Epithelial cell of proximal tubule (primary cell): ENCODE results near the gene UBE2J1. TPM values are rescaled to one million over a fixed set of nuclear protein-coding genes. Genes with fewer than 3 reads are reported as not detected.
"Not testable (repeated sequence)": the region's sequence is repeated elsewhere in the genome, so short reads cannot be mapped to it uniquely, and the experiment has no call there.

Experiments
- DNase-seq: peaks from one replicate; pipeline ENCODE4 v3.0.0-alpha.2; 2011; ENCODE audit warnings: low read depth
- H3K4me3 ChIP-seq: 2 replicates; pipeline ENCODE4 v1.5.1; 2011; ENCODE audit warnings: low read depth, mild to moderate bottlenecking, low read length
- total RNA-seq: library from RNA; depleted of rRNA; stranded (reverse); fragments of >200 nt; gene quantifications from 2 replicates; pipeline ENCODE4 v1.2.3, GENCODE V29; 2015
- TF ChIP-seq, protein P1 (sequence below): conservative IDR thresholded peaks from 2 replicates; pipeline ENCODE4 v1.5.1; 2012; ENCODE audit warnings: low read depth, mild to moderate bottlenecking, low read length

UBE2J1 gene
- total RNA-seq, 1 donor from 2014 or later = 47.2 TPM

DNA sequence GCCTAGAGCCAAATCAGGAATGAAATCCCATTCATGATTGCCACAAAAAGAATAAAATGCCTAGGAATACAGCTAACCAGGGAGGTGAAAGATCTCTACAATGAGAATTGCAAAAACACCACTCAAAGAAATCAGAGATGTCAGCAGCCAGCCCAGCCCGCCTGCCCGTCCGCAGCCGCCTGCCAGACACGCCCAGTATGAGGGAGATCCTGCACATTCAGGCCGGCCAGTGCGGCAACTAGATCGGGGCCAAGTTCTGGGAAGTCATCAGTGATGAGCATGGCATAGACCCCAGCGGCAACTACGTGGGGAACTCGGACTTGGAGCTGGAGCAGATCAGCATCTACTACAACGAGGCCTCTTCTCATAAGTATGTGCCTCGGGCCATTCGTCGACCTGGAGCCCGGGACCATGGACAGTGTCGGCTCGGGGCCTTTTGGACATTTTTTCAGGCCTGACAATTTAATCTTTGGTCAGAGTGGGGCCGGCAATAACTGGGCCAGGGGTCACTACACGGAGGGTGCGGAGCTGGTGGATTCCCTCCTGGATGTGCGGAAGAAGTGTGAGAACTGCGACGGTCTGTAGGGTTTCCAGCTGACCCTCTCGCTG lies 50.8 kb downstream of the UBE2J1 start:
- TF ChIP-seq, protein P1, sequence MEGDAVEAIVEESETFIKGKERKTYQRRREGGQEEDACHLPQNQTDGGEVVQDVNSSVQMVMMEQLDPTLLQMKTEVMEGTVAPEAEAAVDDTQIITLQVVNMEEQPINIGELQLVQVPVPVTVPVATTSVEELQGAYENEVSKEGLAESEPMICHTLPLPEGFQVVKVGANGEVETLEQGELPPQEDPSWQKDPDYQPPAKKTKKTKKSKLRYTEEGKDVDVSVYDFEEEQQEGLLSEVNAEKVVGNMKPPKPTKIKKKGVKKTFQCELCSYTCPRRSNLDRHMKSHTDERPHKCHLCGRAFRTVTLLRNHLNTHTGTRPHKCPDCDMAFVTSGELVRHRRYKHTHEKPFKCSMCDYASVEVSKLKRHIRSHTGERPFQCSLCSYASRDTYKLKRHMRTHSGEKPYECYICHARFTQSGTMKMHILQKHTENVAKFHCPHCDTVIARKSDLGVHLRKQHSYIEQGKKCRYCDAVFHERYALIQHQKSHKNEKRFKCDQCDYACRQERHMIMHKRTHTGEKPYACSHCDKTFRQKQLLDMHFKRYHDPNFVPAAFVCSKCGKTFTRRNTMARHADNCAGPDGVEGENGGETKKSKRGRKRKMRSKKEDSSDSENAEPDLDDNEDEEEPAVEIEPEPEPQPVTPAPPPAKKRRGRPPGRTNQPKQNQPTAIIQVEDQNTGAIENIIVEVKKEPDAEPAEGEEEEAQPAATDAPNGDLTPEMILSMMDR = no peak

DNA sequence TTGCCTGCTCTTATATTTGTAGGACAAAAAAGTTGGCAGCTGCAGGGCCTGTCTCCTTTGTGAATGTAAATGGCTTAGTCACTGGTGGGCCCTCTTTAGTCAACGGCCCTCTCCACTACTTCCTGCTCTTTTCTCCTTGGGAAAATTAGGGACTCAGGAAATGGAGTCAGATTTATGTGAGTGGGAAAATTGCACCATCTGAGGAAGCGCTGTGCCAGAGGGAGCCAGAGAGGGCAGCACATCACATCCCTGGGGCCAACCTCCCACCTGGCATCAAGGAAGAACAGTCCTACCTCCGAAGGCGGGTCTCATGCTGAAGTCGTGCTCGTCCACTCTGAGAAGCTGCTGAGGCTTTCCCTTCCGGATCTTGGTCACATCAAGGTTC lies 53.1 kb downstream of the UBE2J1 start:
- TF ChIP-seq, protein P1 = peak; percentile 47
- no peak for DNase-seq
- H3K4me3 ChIP-seq = no peak overlapping the region

More for the DNA sequence above, 50.8 kb downstream of the UBE2J1 start:
- H3K4me3 ChIP-seq = no peak overlapping the region
- DNase-seq = no peak

DNA sequence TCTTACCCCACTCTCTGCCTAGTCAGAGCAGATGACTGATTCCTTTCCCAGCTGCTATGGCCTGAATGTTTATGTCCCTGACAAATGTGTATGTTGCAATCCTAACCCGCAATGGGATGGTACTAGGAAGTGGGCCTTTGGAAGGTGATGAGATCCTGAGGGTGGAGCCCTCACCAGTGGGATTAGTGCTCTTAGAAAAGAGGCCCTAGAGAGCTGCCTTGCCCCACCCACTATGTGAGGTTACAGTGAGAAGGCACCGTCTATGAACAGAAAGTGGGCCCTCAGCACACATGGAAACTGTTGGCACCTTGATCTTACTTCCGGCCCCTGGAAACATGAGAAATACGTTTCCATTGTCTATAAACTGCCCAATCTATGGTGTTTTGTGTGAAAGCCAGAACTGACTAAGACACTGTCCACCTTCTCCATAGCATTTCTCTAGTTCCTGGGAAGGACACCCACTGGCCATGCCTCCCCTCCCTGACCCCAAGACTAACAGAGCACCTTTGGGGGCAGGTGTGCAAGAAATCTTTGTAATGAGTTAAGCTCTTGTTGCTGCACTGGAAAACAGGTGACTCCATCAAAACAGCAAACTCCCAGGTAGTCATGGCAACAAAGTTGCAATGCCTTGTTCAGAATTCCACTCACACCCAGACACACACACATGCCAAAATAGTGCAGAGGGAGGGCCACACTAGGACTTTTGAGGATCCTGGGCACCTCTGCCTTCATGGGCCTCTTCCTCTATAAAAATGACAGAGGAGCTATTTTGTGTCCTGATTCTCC lies 53.6 kb downstream of the UBE2J1 start:
- DNase-seq = no peak
- H3K4me3 ChIP-seq = no peak overlapping the region

DNA sequence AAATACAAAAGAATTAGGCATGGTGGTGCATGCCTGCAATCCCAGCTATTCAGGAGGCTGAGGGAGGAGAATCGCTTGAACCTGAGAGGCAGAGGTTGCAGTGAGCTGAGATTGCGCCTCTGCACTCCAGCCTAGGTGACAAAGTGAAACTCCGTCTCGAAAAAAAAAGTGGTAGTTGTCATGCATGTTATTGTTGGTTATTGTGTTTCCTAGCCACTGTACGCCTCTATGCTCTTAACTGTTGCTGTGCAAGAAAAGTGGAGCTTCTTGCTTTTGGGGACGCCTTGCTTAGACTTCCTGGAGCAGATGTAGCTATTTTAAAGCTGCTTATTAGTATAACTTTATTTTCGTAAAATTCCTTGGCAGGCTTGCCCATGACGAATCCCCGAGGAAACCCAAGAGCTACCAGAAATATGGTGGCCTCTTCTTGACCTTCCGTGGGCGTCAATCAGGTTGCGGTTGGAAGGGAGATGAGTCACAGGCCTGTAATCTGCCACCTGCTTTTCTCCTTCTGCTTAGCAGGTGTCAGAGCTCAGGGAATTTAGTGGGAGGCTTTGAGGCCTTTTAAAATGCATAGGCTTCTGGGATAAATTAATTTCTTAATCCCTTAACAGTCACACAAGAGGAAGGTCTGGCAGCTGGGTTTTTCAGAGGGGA lies 54.7 kb downstream of the UBE2J1 start:
- DNase-seq = peak; percentile 95
- TF ChIP-seq, protein P1 = no peak
- H3K4me3 ChIP-seq = peak overlapping the region; percentile 42

More for the DNA sequence above, 53.6 kb downstream of the UBE2J1 start:
- TF ChIP-seq, protein P1 = no peak

DNA sequence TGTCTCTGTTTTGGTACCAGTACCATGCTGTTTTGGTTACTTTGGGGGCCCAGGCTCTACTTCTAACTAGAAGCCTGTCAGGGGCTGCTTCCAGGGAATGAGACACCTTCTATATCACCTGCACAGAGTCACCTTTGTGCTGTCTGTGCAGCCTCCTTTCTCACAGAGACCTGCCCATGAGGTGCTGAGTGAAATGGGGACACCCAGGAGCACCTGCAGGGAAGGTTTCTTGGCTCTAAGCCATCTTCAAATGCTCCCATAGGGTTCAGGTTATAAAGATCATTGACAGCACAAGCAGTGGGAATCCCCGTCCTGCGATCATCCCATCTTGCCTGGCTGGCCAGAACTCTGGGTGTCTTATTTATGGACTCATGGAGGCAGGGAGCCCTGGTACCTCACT lies 56.5 kb downstream of the UBE2J1 start:
- no peak for DNase-seq
- no peak overlapping the region for H3K4me3 ChIP-seq
- TF ChIP-seq, protein P1 = no peak

DNA sequence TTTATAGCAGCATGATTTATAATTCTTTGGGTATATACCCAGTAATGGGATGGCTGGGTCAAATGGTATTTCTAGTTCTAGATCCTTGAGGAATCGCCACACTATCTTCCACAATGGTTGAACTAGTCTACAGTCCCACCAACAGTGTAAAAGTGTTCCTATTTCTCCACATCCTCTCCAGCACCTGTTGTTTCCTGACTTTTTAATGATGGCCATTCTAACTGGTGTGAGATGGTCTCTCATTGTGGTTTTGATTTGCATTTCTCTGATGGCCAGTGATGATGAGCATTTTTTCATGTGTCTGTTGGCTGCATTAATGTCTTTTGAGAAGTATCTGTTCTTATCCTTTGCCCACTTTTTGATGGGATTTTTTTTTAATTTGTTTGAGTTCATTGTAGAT lies 57.4 kb downstream of the UBE2J1 start:
- not testable (repeated sequence) for H3K4me3 ChIP-seq, DNase-seq

DNA sequence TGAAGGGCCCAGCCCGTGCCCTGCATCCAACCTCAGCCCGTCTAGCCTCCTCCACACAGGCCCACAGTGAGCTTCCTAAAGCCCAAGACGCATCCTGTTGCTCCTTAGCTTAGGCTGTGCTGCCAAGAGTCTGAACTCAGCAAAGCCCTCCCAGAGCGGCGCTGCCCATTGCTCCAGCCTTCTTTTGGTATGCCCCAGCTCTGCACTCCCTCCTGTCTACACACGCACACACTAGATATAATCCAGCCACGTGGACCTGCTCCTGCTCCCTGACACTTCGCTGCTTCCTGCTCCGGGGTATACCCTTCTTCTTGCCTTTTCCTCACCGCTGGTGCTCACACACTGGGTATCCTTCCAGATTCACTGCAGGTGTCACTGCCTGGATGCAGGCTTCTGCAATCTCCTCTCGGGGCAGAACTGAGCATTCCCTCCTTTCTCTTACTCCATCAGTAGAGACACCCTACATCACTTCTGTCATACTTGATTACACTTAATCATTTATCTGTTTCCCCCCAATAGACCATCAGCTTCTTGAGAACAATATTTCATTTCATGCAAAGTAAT lies 61.2 kb downstream of the UBE2J1 start:
- TF ChIP-seq, protein P1 = peak; percentile 7
- H3K4me3 ChIP-seq = no peak overlapping the region
- DNase-seq = no peak
